HG02571 (cell line): Measurements from ENCODE around the gene CBX6.

Experiments used
- ATAC-seq: cut with Tn5 transposase; IDR thresholded peaks from one replicate; pipeline ENCODE4 v1.9.1; 2021; ENCODE audit warnings: mild to moderate bottlenecking, moderate library complexity; ENCODE audit not compliant: unreplicated experiment

Gene CBX6

GRCh38 chr22:38873469-38874411, 1.7 kb upstream of the CBX6 start:
- ATAC-seq, result no peak

- no peak for ATAC-seq
Observed at GRCh38 chr22:38872831-38873248, 824 bp upstream of the CBX6 start.

- ATAC-seq, result peak; percentile 1
Observed at GRCh38 chr22:38871360-38872171, 450 bp downstream of the CBX6 start.

- no peak for ATAC-seq
Observed at GRCh38 chr22:38870791-38871359, 1.1 kb downstream of the CBX6 start.

GRCh38 chr22:38870312-38870741, 1.7 kb downstream of the CBX6 start:
- no peak for ATAC-seq

- ATAC-seq, result no peak
Observed at GRCh38 chr22:38869663-38870062, 2.4 kb downstream of the CBX6 start.

GRCh38 chr22:38868886-38869381, 3.1 kb downstream of the CBX6 start:
- ATAC-seq, result no peak

- ATAC-seq, result no peak
Observed at GRCh38 chr22:38868286-38868721, 3.7 kb downstream of the CBX6 start.

GRCh38 chr22:38867471-38868285, 4.3 kb downstream of the CBX6 start:
- ATAC-seq, result no peak

- no peak for ATAC-seq
Observed at GRCh38 chr22:38867124-38867455, 4.9 kb downstream of the CBX6 start.

GRCh38 chr22:38866399-38867123, 5.5 kb downstream of the CBX6 start:
- ATAC-seq, result no peak

- ATAC-seq, result no peak
Observed at GRCh38 chr22:38866024-38866398, 6.0 kb downstream of the CBX6 start.

GRCh38 chr22:38865201-38866023, 6.6 kb downstream of the CBX6 start:
- no peak for ATAC-seq

GRCh38 chr22:38864361-38865191, 7.4 kb downstream of the CBX6 start:
- ATAC-seq, result no peak

- no peak for ATAC-seq
Observed at GRCh38 chr22:38863531-38864131, 8.4 kb downstream of the CBX6 start.

- no peak for ATAC-seq
Observed at GRCh38 chr22:38862375-38863329, 9.4 kb downstream of the CBX6 start.

- no peak for ATAC-seq
Observed at GRCh38 chr22:38861927-38862326, 10.1 kb downstream of the CBX6 start.
